ENCODE measurements around the gene FIGLA.

Gene FIGLA

DNA sequence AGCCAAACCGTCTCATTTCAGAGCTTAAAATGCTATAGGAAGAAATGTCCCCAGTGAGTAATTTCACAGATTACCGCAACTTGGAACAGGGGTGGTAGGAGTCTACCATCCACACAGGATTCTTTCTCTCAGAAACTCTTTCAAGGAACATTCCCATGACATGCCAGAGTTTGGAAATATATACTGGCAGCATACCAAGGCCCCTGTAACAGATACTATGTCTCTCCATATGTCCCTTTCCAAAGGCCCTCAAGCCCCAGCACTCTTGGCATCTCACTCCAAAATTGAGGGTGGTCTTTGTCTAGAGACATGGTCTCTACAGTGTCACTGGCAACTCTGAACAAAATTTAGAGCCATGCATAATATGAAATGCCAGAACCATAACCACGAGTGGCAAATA, 11.0 kb downstream of the FIGLA start:
- no peak overlapping the region for H3K27ac ChIP-seq
- TF ChIP-seq, protein P1, sequence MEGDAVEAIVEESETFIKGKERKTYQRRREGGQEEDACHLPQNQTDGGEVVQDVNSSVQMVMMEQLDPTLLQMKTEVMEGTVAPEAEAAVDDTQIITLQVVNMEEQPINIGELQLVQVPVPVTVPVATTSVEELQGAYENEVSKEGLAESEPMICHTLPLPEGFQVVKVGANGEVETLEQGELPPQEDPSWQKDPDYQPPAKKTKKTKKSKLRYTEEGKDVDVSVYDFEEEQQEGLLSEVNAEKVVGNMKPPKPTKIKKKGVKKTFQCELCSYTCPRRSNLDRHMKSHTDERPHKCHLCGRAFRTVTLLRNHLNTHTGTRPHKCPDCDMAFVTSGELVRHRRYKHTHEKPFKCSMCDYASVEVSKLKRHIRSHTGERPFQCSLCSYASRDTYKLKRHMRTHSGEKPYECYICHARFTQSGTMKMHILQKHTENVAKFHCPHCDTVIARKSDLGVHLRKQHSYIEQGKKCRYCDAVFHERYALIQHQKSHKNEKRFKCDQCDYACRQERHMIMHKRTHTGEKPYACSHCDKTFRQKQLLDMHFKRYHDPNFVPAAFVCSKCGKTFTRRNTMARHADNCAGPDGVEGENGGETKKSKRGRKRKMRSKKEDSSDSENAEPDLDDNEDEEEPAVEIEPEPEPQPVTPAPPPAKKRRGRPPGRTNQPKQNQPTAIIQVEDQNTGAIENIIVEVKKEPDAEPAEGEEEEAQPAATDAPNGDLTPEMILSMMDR (conservative IDR thresholded peaks at IDR 0.05) = no peak
- TF ChIP-seq ZFX (IDR thresholded peaks at IDR 0.05) = no peak

DNA sequence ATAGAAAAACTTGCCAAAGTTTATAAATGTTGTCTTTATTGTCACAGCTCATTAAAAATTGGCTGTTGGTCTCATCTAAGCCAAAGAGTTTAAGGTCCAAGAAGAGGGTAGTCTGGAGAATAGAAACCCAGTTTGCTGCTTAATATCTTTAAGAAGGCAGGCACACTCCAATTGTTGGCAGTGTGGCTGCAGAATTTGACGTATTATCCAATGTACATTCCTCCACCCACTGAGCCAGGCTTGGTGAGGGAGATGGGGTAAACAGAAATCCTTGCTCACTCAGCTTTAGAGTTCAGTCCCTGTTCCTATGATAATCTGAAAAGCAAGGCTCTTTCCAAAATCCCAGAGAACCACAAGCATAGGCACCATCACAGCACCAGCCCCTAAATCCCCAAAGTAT, 11.8 kb downstream of the FIGLA start:
- no peak overlapping the region for H3K27ac ChIP-seq
- TF ChIP-seq, protein P1 (conservative IDR thresholded peaks at IDR 0.05) = no peak
- no peak for TF ChIP-seq ZFX (IDR thresholded peaks at IDR 0.05)

DNA sequence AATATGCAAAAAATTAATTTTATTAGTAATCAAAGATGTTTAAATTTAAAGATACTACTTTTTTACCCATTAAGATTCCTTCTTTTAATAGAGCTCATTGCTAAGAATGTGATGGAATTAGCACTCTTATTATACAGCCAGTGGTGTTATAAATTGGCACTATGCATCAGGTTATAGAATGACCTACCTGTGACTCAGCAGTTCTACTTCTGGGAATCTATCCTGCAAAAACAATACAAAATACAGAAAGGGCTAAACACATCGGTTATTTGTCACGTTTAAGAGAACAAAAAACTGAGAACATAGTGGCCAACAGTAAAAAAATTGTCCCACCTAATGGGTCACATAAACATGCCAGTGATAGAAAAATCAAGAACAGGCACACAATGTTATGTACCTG, 13.0 kb downstream of the FIGLA start:
- TF ChIP-seq, protein P1 (conservative IDR thresholded peaks at IDR 0.05) = no peak
- no peak for TF ChIP-seq ZFX (IDR thresholded peaks at IDR 0.05)
- no peak overlapping the region for H3K27ac ChIP-seq

DNA sequence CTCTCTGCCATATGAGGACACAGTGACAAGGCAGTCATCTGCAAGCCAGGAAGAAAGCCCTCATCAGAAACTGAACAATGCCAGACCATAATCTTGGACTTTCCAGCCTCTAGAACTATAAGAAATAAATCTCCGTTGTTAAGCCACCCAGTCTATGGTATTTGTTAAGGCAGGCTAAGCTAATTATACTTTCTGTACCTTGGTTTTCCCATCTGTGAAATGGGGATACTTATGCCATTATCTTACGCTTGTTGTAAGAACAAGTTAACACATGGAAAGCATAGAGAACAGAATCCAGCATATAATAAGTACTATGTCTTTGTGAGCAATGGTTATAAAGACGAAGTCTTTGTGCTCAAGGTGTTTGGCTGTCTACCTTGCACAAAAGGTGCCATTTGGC, 14.2 kb downstream of the FIGLA start:
- H3K27ac ChIP-seq = no peak overlapping the region
- TF ChIP-seq ZFX (IDR thresholded peaks at IDR 0.05) = no peak
- TF ChIP-seq, protein P1 (conservative IDR thresholded peaks at IDR 0.05) = no peak

DNA sequence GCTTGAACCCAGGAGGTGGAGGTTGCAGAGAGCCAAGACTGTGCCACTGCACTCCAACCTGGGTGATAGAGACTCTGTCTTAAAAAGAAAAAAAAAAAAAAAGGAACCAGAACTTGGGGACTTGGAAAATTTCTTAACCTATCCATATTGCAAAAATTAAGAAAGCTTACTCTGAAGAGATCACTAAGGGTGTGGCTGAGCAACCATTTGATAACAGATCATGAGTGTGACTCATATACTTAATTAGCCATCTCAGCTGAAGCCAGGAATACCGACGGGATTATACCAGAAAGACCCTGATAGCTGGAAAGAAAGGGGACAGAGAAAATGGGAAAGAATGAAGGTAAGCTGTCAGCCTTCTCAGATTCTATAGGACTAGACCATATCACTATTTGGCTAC, 15.3 kb downstream of the FIGLA start:
- no peak overlapping the region for H3K27ac ChIP-seq
- TF ChIP-seq, protein P1 (conservative IDR thresholded peaks at IDR 0.05) = no peak
- TF ChIP-seq ZFX (IDR thresholded peaks at IDR 0.05) = no peak

DNA sequence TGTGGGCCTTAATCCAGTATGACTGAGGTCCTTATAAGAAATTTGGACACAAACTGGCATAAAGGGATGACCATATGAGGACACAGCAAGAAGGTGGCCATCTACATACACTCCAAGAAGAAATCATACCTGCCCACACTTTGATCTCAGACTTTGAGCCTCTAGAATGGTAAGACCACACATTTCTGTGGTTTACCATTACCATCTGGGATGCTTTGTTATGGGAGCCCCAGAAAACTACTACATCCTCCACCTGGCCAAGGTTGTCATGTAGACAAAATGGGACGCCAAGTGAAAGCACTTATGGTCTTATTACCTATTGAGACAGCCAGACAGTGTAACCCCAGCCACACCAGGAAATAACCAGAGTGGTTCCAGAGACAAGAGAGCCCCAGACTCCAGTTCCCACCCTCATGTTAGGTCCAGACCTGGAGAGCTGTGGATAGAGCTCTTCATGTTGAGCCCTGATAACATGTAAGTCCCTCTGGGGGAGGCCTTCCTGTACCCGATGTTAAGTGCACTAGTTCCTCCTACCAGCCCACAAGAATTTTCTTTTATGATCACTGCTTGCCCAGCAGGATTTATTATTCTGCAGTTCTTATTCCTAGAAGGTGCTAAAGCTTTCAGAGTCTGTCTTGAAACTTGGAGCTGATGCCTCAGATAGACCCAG, 17.8 kb downstream of the FIGLA start:
- TF ChIP-seq, protein P1 (conservative IDR thresholded peaks at IDR 0.05) = no peak
- TF ChIP-seq ZFX (IDR thresholded peaks at IDR 0.05) = no peak
- H3K27ac ChIP-seq = no peak overlapping the region

DNA sequence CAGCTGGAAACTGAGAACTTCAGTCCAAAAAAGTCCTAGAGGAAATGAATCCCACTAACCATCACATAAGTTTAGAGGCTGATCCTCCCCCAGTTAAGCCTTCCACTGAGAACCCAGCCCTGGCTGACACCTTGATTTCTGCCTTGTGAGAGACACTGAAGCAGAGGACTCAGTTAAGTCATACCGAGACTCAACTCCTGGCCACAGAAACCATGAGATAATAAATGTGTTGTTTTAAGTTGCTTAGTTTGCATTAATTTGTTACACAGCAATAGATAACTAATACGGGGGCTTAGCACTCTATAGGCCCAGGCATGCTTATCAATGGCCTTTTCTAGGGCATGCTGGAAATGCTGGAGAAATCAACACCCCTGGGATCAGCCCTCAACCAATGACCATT, 19.0 kb downstream of the FIGLA start:
- no peak for TF ChIP-seq ZFX (IDR thresholded peaks at IDR 0.05)
- TF ChIP-seq, protein P1 (conservative IDR thresholded peaks at IDR 0.05) = no peak
- H3K27ac ChIP-seq = no peak overlapping the region

Measured in C4-2B (cell line).